ENCODE results near the gene SCCPDH. TPM values are rescaled to one million over a fixed set of nuclear protein-coding genes. Genes with fewer than 3 reads are reported as not detected.

SCCPDH gene
- total and polyA plus RNA-seq, 2 of the 13 experiments (the other 11 are each of a cell fraction or from before 2014, with no cell fraction given), result 36.7 to 62.3 TPM

DNA sequence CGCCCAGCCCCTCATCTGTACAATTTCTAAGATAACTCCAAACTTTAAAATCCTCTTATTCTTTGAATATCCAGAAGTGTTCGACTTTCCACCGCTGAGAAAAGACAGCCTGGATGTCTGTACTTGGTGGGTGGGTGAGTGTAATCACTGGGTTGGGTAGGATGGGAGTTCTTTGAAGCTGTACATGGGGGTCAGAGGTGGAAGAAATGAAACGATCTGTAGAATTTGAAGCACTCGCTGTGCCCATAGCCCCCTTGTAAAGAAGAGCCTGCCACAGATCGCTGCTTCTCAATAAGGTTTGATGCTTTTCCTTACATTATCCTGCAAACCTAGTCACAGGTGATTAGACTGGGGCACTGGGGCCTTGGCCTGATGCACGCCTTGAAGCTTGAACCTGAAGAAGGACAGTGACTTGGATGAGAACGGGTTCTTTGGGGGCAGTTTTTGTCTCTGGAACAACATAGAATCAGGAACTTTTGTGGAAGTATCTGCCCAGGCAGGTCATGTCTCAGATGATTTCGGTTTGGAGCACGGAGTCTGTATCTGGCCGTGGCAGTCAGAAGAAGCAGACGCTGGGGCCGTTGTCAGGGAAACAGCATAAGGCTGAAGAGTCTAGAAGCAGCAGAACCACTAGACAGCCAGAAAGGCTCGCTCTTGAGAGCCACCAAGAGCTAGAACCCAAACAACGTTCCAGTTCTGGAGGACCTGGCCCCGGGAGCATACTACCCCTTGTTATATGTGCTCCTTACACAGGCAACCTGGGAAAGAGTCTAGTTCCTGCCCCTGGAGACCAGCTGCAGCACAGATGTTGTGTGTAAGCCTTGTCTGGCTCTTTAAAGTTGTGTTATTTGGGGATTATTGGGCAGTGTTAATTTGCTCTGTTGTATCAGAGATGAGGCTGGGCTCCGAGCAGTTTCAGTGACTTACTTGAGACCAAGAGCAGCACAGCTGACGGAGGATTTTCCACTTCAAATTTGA, 45.1 kb upstream of the SCCPDH start:
- Histone ChIP-seq H3K4me3 (replicated peaks in 1 of 3; ENCODE audit: insufficient read depth in 1 of 3, low read depth in 2 of 3, low read length in 3 of 3) (no peak overlapping the region), H3K27ac (ENCODE audit: extremely low read length, insufficient read depth, low read length) (no peak overlapping the region), H3K9ac (ENCODE audit: insufficient read depth, low read depth, low read length) (no peak overlapping the region), H3K4me1 (ENCODE audit: insufficient read depth, low read length) (no peaks in the 10 kb centered on the region), H4K20me1 (ENCODE audit: insufficient read depth, low read length) (no peaks in the 10 kb centered on the region), H3K36me3 (replicated peaks in 1 of 2; ENCODE audit: control insufficient read depth in 1 of 2, insufficient read depth in 2 of 2, low read length in 2 of 2) (no peaks in the 10 kb centered on the region), H2AFZ (ENCODE audit: low read length) (no peak overlapping the region), H3K79me2 (ENCODE audit: insufficient read depth, low read length) (no peaks in the 10 kb centered on the region), H3K27me3 (ENCODE audit: control insufficient read depth in 1 of 2, insufficient read depth in 2 of 2, low read length in 2 of 2) (no peaks in the 10 kb centered on the region), H3K4me2 (ENCODE audit: low read depth, low read length) (no peak overlapping the region), H3K9me3 (ENCODE audit: low read length) (no peaks in the 10 kb centered on the region)
- in situ Hi-C loops (cut with HindIII; ENCODE audit: extremely low pct_ligation_motif_present, low pct_unique_long_range_greater_than_20kb) (no loop called here), intact Hi-C loops (cut with micrococcal nuclease; ENCODE audit: unreplicated experiment) (no loop called here)
- FAIRE-seq (no peak), ATAC-seq (peak; percentile 32), DNase-seq (ENCODE audit: low spot score) (no peak)
- no peak for TF ChIP-seq ARNTL (CRISPR knock-in tag; IDR thresholded peaks at IDR 0.05)
- no peak for TF ChIP-seq ZNF496 (CRISPR knock-in tag; IDR thresholded peaks at IDR 0.05; ENCODE audit: insufficient replicate concordance)
- no peak for TF ChIP-seq ZNF530 (CRISPR knock-in tag; IDR thresholded peaks at IDR 0.05; ENCODE audit: low read depth)
- no peak for TF ChIP-seq AGO2 (optimal IDR thresholded peaks at IDR 0.05; ENCODE audit: low read depth, low read length)
- TF ChIP-seq, protein P1, sequence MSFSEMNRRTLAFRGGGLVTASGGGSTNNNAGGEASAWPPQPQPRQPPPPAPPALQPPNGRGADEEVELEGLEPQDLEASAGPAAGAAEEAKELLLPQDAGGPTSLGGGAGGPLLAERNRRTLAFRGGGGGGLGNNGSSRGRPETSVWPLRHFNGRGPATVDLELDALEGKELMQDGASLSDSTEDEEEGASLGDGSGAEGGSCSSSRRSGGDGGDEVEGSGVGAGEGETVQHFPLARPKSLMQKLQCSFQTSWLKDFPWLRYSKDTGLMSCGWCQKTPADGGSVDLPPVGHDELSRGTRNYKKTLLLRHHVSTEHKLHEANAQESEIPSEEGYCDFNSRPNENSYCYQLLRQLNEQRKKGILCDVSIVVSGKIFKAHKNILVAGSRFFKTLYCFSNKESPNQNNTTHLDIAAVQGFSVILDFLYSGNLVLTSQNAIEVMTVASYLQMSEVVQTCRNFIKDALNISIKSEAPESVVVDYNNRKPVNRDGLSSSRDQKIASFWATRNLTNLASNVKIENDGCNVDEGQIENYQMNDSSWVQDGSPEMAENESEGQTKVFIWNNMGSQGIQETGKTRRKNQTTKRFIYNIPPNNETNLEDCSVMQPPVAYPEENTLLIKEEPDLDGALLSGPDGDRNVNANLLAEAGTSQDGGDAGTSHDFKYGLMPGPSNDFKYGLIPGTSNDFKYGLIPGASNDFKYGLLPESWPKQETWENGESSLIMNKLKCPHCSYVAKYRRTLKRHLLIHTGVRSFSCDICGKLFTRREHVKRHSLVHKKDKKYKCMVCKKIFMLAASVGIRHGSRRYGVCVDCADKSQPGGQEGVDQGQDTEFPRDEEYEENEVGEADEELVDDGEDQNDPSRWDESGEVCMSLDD (CRISPR knock-in tag; IDR thresholded peaks at IDR 0.05; ENCODE audit: borderline replicate concordance), result no peak
- POLR2A ChIA-PET, result no interaction called here
- CTCF ChIA-PET (ENCODE audit: low intra/inter-chr PET ratio, low total read pairs), result no interaction called here
- WGBS (ENCODE audit: low lambda C conversion rate), result 67% methylated on average over 17 of the region's 18 CpGs
- no TSS peak for BruUV-seq (replicated peaks)

Measured in HepG2 (cell line).